Rectal smooth muscle tissue (tissue), 1 donor: ENCODE results near the gene EPB41L4A.

Experiments
- H3K27ac ChIP-seq: one replicate; pipeline ENCODE4 v1.7.0; 2013; ENCODE audit warnings: low read depth, low read length, inconsistent platforms
- H3K27me3 ChIP-seq: one replicate; pipeline ENCODE4 v1.7.0; 2013; ENCODE audit warnings: low read length; ENCODE audit not compliant: control insufficient read depth, insufficient read depth
- H3K36me3 ChIP-seq: one replicate; pipeline ENCODE4 v1.7.0; 2013; ENCODE audit warnings: low read length; ENCODE audit not compliant: control insufficient read depth, insufficient read depth
- H3K4me1 ChIP-seq: one replicate; pipeline ENCODE4 v1.7.0; 2013; ENCODE audit warnings: low read length; ENCODE audit not compliant: control insufficient read depth, insufficient read depth
- H3K4me3 ChIP-seq: one replicate; pipeline ENCODE4 v1.7.0; 2013; ENCODE audit warnings: low read length
- H3K9ac ChIP-seq: one replicate; pipeline ENCODE4 v1.7.0; 2013; ENCODE audit warnings: low read length

The EPB41L4A gene

DNA sequence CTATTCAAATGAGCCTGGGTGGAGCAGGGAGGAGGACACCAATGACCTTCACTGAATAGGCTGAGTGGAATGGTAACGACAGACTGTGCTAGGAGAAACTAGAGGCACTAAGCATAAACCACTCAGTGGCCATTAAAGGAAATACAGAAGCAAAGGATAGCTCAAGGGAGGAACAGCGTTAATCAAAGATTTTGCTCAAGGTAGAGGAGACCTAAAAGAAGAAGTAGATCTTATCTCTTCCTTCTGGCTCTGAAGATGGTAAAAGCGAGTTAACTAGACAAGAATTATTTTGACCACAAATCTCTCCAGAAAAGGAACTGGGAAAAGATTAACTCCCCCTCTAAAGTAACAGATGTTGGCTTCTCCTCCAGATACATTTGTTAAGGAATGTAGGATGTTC is 299.6 kb downstream of the EPB41L4A start:
- Histone ChIP-seq H3K4me3 (no peak overlapping the region), H3K27ac (no peak overlapping the region), H3K4me1 (no peaks in the 10 kb centered on the region), H3K27me3 (no peaks in the 10 kb centered on the region), H3K36me3 (no peaks in the 10 kb centered on the region), H3K9ac (no peak overlapping the region)

DNA sequence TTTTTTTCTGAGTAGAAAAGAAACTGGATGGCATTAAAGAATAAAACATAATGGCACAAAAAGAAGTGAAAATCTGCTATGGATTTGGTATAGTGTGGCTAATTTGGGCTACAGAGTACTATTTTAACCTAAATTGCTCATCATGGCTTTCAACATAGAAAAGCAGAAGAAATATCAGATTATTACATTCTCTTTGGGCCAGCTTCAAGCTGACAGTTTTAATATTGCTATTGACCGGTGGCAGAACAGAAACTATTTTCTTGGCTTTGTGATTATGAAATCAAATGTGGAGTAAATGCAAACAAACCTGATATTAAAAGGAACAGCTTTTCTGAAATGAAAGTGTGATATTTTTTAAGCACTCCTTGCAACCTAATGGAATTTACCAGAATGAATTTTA is 301.5 kb downstream of the EPB41L4A start:
- Histone ChIP-seq H3K4me3 (no peak overlapping the region), H3K27me3 (no peaks in the 10 kb centered on the region), H3K9ac (no peak overlapping the region), H3K27ac (no peak overlapping the region), H3K4me1 (no peaks in the 10 kb centered on the region), H3K36me3 (no peaks in the 10 kb centered on the region)

DNA sequence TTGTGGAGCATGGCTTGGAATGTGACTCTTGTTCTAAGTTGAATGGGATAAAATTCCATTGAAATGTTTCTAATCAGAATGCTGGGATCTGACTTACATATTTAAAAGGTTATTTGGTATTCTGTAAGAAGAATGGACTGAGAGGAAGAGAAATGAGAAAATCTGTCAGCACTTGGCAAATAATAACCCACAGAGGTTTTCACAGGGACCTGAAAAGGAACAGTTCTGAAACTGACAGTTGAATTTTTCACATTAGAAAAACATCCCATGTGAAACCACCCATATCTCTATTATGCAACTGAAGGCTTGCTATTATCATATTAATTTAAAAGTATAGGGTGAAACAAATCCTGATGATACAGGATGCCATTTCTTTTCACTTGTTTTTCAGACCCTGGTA is 302.7 kb downstream of the EPB41L4A start:
- Histone ChIP-seq H3K4me3 (no peak overlapping the region), H3K9ac (no peak overlapping the region), H3K27ac (no peak overlapping the region), H3K36me3 (no peaks in the 10 kb centered on the region), H3K4me1 (no peaks in the 10 kb centered on the region), H3K27me3 (no peaks in the 10 kb centered on the region)

DNA sequence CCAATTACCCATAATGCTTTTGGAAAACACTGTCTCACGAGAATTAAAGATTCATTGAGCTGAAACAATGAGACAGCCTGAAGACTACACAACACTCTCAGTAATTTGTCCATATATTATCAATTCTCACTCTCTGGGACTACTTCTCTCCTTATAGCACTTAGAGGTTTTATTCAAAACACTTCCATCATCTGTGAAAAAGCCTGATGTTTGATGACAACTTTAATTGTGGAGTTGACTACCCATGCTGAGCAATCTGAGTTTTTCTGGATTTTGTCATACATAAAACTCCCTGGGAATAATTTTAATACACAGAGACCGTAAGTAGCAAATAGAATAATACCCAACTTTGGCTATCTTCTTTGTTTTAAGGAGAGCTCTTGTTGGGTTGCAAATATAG is 305.5 kb downstream of the EPB41L4A start:
- Histone ChIP-seq H3K4me1 (no peaks in the 10 kb centered on the region), H3K36me3 (no peaks in the 10 kb centered on the region), H3K4me3 (no peak overlapping the region), H3K27ac (no peak overlapping the region), H3K9ac (no peak overlapping the region), H3K27me3 (no peaks in the 10 kb centered on the region)
